AG04450 (cell line): ENCODE data around the gene APOL1. TPM values are rescaled to one million over a fixed set of nuclear protein-coding genes. Genes with fewer than 3 reads are reported as not detected.
"Not testable (repeated sequence)": the region's sequence is repeated elsewhere in the genome, so short reads cannot be mapped to it uniquely, and the experiment has no call there.

Source experiments
- CTCF ChIA-PET: fragments of 300-600, 350-600 bp; formaldehyde crosslinking; extraction: SDS; loops from one replicate; lab custom pipeline; 2022; ENCODE audit warnings: antibody characterized with exemption, inconsistent platforms; lab: Charles Lee
- POLR2A ChIA-PET: fragments of 350-600 bp; formaldehyde crosslinking; extraction: SDS; loops from one replicate; lab custom pipeline; 2021; ENCODE audit warnings: antibody characterized with exemption, inconsistent platforms; lab: Yijun Ruan, JAX
- DNase-seq: peaks from one replicate; pipeline ENCODE4 v3.0.0-alpha.2; 2011; ENCODE audit warnings: low read depth, low spot score
- H3K27ac ChIP-seq: one replicate; pipeline ENCODE4 v1.5.1; 2012; ENCODE audit warnings: low read depth, low read length, control low read depth
- H3K27me3 ChIP-seq: one replicate; pipeline ENCODE4 v1.6.0; 2012; ENCODE audit warnings: low read length; ENCODE audit not compliant: control insufficient read depth, insufficient read depth
- H3K4me3 ChIP-seq: 2 replicates; pipeline ENCODE4 v1.5.1; 2011; ENCODE audit warnings: mild to moderate bottlenecking, low read depth, low read length, control low read depth
- H3K9me3 ChIP-seq: 2 replicates; pipeline ENCODE4 v1.5.1; 2012; ENCODE audit warnings: low read length; ENCODE audit not compliant: control insufficient read depth, insufficient read depth
- CTCF ChIP-seq: IDR thresholded peaks from 2 replicates; pipeline ENCODE4 v1.5.1; 2011; ENCODE audit warnings: low read depth, low read length, control low read depth, inconsistent platforms
- polyA plus RNA-seq: library from polyadenylated mRNA; depleted of rRNA; stranded (reverse); fragments of >200 nt; gene quantifications from 2 replicates; pipeline ENCODE4 v1.2.3, GENCODE V29; 2011

Gene APOL1
- polyA plus RNA-seq, 1 experiment, result 3.8 TPM

DNA sequence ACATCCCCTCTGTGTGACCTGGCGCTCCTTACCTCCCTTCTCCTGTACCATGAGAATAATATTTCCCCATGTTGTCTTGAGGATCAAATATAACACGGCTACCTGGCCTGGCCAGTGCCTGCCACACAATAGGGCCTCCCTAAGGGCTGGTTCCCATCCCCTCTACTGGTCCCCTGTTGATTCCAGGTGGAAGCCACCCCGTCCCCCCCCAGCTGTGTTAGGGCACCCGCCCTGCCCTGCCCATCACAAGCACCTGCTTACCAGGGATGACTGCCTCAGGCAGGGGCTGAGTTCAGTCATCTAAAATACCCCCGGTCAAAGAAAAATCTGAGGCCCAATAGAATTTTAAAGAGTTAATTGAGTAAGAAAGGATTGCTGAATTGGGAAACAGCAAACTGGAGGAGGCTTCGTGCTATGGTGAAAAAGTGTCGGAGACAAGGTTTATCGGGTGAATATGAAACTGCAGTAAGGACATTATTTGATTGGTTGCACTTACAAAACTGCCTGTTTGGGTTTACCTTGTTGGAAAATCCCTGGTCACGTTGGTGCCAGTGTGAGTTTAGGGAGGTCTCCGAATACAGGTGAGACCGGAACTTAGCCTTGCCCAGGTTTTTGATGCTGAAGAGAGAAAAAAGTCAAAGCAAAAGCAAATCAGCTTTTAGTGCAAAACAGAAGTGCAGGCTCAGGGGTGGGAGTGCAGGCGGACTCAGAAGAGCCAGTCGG lies 5.2 kb downstream of the APOL1 start:
- Histone ChIP-seq H3K27ac (no peak overlapping the region), H3K27me3 (no peaks in the 10 kb centered on the region), H3K9me3 (no peaks in the 10 kb centered on the region), H3K4me3 (no peak overlapping the region)
- no peak for TF ChIP-seq CTCF
- CTCF ChIA-PET, result interaction anchor here (1.1 to 1.8 kb wide), 2 partner anchors 20 to 43 kb away, joined by 3 to 5 read pairs; no protein-coding TSS in a partner anchor
- POLR2A ChIA-PET, result no interaction called here
- no peak for DNase-seq

DNA sequence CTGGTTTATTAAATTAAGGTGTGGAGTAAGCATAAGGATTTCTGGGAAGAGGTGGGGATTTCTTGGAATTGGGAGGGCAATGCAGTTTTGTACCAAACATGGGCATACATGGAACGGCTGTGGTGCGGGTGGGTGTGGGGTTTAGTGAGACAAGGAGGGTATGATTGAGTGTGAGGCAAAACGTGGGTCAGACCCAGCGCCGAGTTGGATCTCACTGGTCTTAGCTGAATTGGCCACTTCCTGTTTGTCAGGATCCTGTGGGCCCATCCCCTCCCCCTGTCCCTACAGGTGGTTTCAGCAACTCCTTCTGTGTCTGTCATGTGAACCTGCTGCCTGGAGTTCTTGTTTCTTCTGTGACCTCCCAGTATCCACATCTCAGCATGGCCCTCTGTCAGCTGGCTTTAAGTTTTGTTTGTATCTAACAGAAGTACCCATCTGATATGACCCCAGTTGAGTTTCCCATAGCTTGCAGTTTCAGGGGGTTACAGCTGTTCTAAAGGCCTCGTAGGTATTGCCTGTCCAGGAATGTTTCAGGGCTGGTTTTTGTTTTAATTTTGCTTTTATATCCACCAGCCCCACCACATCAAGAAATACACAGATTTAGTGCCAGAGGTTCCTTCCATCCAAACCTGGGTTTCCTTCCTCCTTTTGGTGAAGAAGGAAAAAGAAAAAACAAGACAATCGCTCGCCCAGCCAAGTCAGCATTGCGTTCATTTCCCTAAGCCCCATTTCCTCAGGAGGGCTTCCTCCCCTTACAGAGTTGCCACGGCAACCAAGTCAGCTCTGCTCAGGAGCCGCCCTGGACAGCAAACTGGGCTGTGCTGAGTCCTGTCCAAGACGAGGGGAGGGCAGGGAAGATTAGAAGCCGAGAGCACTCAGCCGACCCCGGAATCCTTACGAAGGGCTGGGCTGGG lies 6.0 kb downstream of the APOL1 start:
- CTCF ChIA-PET, result interaction anchor here (1.1 to 1.8 kb wide), 2 partner anchors 19 to 42 kb away, joined by 3 to 5 read pairs; no protein-coding TSS in a partner anchor
- H3K4me3 ChIP-seq, result no peak overlapping the region
- H3K27ac ChIP-seq, result no peak overlapping the region
- DNase-seq, result no peak
- H3K9me3 ChIP-seq, result no peaks in the 10 kb centered on the region
- POLR2A ChIA-PET, result no interaction called here
- H3K27me3 ChIP-seq, result no peaks in the 10 kb centered on the region
- TF ChIP-seq CTCF, result no peak

GRCh38 chr22:36259615-36260300 lies 6.8 kb downstream of the APOL1 start:
- ChIA-PET CTCF (interaction anchor here (1.8 kb wide), 1 partner anchor 18 kb away, joined by 5 read pairs; no protein-coding TSS in a partner anchor), POLR2A (no interaction called here)
- DNase-seq, result no peak
- TF ChIP-seq CTCF, result no peak
- Histone ChIP-seq H3K27me3 (no peaks in the 10 kb centered on the region), H3K27ac (no peak overlapping the region), H3K9me3 (no peaks in the 10 kb centered on the region), H3K4me3 (no peak overlapping the region)

DNA sequence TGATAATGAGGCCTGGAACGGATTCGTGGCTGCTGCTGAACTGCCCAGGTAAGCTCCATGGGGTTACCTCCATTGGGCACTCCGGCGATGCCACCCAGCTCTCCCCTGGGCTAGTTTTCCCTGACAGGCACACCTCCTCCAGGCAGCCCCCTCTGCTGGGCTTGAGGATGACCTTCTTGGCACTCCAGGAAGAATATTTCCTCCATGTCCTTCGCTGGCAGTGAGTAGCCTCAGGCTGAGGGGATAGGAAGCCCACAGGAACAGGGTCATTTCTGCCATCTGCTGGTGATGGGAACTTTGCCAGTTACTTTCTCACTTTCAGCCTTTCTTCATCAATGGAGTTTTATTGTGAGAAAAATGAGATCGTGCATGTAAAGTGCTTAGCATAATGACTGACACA lies 8.7 kb downstream of the APOL1 start:
- POLR2A ChIA-PET, H3K9me3 ChIP-seq, CTCF ChIA-PET, H3K4me3 ChIP-seq, H3K27me3 ChIP-seq, H3K27ac ChIP-seq, DNase-seq: not testable (repeated sequence)

DNA sequence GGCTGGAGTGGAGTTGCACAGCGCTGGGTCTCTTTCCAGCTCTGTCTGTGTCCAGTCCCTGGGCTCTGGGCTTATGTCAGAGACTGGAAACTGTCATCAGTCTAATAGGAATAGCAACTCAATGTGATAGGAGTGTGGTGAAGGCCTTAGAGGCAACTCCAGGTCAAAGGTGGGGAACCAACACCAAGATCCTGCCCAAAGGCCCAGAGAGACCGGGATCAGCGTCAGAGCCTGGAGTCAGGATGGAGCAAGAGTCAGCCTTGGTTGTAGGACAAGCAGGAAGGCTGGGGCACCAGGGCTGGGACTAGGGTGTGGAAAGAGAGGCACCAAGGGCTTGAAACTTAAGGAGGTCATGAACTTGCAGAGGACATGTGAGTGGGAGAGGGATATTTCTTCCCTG lies 9.4 kb downstream of the APOL1 start:
- DNase-seq, POLR2A ChIA-PET, H3K4me3 ChIP-seq, H3K27ac ChIP-seq, CTCF ChIA-PET, H3K9me3 ChIP-seq, H3K27me3 ChIP-seq: not testable (repeated sequence)

GRCh38 chr22:36263216-36263673 lies 10.3 kb downstream of the APOL1 start:
- DNase-seq, result not testable (repeated sequence)

GRCh38 chr22:36263886-36264664 lies 11.1 kb downstream of the APOL1 start:
- H3K9me3 ChIP-seq, DNase-seq, H3K27me3 ChIP-seq, H3K4me3 ChIP-seq, POLR2A ChIA-PET: not testable (repeated sequence)
- peak overlapping the region; percentile 11 for H3K27ac ChIP-seq
- CTCF ChIA-PET, result interaction anchor here (0.6 to 1.7 kb wide), 2 partner anchors 22 to 112 kb away, joined by 3 to 4 read pairs; no protein-coding TSS in a partner anchor

More at GRCh38 chr22:36263216-36263673, 10.3 kb downstream of the APOL1 start:
- H3K27me3 ChIP-seq, H3K9me3 ChIP-seq, H3K4me3 ChIP-seq, POLR2A ChIA-PET, H3K27ac ChIP-seq, CTCF ChIA-PET: not testable (repeated sequence)
